HG03135 (cell line): ENCODE results near the gene PAMR1.

Source experiments
- ATAC-seq: cut with Tn5 transposase; IDR thresholded peaks from one replicate; pipeline ENCODE4 v1.9.1; 2021; ENCODE audit warnings: mild to moderate bottlenecking, moderate library complexity; ENCODE audit not compliant: unreplicated experiment

The PAMR1 gene

DNA sequence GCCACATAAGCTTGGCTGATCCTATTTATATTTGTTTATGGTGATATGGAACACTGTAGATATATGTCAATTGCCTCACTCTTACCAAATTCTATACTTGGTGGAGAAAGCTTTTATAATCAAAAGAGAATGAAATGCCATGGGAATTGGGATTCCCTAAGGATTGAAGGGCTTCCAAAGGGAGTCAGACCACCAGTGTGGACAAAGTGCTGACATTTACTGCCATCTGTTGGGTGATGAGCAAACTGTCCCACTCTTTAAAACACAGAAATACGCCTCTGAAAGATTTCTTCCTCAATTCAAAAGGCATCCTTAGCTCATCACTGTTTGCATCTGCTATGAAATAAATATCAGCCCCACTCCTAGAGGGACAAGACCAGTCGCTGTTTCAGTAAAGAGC is 113.1 kb downstream of the PAMR1 start:
- ATAC-seq, result no peak

DNA sequence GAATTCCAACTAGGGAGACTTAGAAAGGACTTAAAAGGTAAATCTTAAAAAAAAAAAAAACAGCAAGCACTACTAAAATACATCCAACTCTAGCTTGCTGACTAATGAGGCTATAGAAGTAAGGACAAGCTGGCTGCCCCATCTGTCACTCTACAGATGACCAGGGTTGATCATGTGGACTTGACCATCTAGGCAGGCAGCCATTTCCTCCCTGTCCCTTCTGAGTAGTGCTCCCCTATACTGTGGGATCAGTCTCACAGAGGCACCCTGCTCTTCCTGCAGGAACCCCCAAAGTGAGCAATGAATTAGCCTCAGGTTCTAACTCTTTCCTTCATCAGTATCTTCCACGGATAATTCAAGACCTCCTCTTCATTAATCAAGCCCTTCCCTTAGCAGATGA is 118.4 kb downstream of the PAMR1 start:
- no peak for ATAC-seq

DNA sequence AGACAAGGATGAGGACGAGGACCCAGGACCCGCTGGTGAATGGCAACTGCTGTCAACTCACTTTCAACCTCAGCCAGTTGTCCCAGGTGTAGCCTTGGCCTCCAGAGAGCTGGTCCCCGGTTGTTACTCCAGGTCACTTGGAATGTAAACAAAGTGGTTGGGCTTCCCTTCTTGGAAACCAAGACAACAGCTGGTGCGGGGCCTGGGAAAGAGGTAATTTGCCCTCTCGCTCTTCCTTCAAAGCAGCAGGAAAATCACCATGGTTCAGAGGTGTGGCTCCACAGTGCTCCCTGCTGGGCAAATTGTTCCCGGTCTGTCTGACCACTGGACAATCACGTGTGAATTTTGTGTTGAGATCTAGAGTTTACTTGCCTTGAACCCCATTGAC is 121.0 kb downstream of the PAMR1 start:
- ATAC-seq, result no peak

DNA sequence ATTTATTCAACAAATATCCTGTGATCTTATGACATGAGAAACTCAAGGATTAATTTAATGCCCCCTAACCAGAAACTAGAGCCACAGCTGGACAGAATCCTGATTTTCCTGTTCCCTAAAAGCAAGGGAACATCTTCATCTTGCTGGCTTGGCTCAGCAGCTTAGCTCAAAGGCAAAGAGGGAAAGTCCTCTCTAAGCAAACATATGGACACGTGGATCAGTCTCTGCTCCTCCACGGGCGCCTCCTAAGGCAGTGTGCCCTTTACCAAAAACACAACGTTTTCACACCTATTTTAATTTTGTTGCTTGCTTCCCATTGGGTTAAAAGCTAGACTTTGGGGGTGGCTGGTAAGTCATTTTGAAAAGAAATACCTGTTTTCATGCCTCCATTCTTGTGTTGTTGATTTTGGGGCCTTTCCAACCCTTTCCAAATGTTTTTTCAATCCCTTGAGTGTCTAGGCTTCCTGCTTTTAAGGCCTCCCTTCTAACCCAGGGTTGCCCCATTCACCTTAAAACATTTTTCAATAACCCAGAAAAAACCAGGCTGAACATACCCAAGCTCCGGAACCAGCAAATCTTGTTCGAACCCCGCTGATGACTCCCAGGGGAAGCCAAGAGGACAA is 121.5 kb downstream of the PAMR1 start:
- ATAC-seq, result no peak

DNA sequence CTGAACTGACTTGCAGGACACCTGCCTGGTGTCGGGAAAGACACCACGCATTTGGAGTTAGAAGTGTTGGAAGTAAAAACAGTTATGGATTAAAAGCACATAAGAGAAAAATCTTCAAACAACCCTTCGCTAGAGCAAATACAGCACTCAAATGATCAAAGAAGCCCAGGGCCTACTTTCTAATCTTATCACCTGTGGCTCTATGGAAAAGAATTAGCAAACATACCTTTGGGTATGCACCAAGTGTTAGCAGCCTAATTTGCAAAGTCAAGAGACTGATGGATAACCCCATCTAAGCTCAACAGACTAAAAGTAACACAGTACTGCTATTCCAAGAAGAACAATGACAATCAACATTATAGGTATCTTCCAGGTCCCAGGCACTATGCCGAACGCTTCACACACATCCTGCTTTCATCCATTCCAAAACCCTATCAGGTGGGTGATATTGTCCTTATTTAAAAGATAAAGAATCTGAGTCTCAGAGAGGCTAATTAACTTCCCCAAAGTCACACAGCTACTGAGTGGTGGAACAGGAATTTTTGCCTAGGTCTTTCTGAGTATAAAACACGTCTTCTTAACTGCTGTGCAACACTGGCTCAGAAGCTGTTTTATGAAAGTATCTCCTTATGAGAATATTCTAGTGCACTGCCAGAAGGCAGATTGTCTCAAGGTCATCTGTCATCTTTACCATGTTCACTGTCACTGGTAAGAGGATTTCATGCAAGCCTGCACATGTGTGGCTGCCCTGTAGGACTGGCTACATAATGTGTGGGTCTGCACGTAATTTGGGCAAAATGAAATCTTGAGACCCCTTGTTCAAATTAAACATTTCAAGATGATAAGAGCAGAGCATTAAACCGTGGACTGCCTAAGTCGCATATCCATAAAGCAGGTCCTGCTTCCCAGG is 122.4 kb downstream of the PAMR1 start:
- no peak for ATAC-seq

DNA sequence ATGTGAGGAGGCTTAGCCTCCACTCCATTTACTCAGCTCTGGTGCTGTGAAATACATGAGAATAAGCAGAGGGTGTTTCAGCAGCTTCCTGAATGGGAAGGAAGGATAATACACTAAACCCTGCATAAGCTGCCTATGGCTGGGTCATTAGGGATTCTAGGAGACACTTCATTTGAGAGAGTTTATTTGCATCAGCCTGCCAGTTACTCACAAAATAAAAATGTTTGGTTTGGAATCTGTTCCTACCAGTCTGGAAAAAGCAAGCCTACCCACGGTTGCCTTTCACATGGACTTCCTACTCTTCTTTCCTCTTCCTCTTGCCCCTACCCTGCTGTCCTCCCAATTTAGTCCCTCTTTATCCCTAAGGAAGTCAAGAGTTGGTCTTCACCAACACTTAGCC is 126.5 kb downstream of the PAMR1 start:
- ATAC-seq, result no peak

DNA sequence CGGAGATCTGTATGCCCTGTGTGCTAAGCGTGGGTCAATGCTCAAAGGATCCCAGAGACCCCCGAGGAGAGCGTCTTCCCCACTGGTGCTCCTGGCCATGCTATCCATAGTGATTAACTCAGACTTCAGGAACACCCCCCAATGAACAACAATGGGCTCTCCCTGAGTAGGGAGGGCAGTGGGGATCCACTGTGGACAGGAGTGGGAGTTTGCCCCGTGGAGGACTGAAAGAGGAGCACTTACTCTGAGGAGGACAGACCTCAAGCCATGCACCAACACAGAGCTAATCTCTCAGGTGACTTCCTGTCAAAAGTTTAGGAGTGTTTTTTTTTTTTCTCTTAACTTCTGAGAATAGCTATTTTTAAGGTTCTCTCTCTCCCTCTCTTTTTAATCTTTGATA is 130.5 kb downstream of the PAMR1 start:
- no peak for ATAC-seq

DNA sequence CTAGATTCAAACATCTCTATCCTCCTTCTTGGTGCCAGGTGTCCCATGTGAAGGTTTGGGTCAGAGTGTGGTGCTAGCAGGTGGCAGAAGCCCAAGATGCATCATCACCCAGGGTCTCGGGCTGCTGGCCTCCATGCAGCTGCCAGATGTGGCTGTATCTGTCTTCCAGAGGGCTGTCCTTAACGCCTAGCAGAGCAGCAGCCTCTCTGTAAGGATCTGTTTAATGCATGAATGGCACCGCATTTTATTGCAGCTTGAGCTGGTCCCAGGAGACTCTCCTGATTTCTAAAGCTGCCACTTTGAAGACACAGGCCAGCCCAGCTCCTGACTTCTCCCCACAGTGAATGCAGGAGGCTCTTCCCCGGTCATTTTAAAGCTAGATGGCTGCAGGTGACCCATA is 132.3 kb downstream of the PAMR1 start:
- ATAC-seq, result no peak

DNA sequence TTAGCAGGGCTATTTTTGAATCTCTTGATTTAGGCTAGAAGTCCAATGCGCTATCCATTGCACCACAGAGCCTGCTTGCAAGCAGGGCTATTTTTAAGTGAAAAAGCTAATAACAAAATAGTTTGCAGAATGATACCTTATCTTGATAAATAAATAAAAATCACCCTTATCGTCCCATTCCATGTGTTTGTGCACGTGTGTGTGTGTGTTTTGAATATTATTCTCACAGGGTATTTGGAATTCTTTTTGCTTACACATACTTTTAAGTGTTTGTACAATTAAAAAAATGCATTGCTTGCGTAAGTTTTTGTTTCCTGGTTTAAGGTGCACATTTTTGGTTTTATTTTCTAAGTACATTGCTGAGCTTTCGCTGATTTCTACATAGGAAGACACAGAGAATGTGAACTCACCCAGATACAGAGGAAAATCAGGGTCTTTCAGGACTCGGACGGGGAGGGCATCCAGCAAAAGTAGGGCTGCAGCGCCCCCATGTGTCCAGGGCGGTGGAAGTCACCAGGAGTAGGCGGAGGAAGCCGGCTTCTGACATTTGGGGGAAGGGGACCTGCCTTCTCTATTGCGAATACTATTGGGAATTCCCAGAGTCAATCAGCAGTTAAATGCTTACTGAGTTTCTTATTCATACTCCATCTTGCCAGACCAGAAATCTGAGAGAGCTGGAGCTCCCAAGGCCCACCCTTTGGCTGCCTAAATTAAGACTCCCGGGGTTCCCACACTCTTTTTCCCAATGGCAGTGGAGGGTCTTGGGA is 133.3 kb downstream of the PAMR1 start:
- no peak for ATAC-seq

DNA sequence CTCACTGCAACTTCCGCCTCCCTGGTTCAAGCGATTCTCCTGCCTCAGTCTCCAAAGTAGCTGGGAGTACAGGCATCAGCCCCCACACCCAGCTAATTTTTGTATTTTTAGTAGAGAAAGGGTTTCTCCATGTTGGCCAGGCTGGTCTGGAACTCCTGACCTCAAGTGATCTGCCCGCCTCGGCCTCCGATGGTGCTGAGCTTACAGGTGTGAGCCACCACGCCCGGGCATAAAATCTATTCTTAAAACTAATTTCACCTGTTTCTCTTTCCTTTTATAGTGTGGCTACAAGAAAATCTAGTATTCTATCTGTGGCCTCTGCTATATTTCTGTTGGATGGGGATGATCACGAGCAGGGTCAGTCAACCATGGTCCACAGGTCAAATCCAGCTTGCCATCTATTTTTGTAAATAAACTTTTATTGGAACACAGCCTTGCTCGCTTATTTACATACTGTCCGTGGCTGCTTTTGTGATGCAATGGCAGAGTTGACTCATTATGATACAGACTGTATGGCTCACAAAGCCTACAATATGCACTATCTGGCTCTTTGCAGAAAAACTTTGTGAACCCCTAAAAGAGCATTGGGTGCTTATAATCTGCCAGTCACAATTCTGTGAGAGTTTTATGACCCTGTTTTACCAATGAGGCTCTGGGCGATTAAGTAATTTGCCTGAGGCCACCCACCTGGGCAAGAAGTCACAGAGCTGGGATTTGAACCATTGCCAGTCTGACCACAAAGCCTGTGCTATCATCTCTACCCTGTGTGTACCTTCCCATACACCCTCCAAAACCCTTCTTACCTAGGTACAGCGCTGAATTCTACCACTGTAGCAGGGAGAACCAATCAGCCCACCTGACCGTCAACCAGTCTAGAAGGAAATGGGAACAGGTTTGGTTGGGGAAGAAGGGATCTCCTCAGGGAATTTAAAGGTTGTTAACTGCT is 134.4 kb downstream of the PAMR1 start:
- peak; percentile 89 for ATAC-seq

DNA sequence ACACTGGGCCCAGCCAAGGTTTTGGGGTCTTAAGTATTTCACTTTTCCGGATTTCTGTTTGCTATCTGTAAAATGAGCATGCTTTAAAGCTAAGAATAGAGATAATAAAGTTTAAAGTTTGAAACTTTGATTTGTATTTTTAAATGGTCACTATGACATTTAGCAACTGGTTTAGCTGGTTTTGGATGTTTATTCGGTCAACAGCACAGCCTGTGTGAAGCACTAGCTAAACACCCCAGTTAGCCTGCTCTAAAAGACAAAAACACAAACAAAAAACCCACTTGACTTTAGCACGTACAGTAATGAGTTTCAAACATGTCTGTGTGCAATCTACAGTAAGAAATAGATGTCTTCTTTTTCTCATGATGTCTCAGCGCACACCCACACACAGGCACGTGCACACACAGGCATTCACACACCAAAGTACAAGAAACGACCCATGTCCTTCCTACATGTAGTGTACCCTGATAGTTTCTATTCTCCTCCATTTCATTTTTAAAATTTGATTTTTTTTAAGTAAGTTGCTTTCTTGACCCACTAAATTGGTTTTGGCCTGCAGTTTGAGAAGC is 135.4 kb downstream of the PAMR1 start:
- ATAC-seq, result no peak

DNA sequence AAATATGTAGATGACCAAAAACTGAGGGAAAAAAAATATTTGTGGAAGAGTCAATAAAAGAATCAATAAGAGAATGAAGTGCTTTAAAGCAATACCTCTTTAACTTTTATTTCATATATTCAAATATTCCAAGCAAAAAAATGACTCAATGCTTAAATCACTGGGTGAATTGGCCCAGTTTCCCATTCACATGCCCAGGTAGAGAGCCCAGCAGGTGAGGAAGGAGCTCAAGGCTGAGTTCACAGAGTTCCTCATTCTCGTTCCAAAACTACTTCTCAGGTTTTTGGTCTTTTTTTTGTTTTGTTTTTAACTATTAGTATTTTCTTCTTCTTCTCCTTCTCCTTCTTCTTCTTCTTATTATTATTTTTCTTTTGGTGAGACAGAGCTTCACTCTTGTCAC is 136.3 kb downstream of the PAMR1 start:
- no peak for ATAC-seq

DNA sequence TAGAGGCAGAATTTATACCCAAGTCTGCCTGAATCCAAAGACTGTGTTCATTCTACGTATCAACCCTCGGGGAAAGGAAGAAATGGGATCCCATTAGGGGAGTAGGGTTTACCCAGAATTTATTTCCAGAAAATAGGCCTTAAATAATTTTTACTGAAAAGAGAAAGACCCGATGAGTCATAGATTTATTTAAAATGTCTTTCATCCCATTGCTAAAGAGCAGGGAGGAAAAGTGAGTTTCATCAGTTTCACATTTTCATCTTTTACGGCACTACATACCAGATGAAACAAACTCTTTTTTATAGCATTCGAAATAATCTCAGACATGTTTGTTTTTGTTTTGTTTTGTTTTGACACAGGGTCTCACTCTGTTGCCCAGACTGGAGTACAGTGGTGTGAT is 137.4 kb downstream of the PAMR1 start:
- no peak for ATAC-seq

DNA sequence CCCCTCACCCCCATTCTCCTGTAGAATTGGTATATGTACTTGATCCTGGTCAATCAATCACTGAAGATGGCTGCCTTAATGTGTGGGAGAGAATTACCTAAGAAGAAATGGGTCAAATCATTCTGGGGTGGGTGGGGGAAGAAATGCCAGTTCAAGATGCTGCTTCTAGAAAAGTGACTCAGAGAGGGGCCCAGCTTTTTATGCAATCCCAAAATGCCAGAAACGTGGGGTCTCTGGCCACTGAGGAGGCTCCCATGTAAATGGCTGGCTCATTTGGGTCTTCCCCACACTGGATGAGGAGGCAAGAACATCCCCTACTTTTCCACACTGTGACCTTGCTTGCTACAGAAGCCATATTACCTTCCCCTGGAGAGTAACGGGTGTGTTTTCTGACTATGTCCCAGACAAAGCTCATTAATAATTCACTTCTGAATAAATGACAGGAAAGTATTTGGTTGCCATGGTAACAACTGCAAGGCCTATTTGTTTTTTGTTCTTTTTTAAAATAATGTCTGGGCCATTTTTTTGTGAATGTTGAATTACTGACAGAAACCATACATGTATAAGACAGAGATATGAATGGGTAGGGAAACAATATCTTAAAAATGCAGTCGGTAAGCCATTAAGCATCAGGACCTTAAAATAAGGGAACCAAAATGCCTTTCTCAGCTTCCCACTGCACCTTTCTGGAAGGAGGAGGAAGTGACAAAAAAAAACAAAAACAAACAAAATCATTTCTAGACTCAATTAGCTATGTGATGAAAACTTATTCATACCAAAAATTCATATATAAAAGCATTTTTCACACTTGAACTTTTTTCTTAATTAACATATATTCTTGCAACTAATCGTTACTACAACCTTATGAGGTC is 138.1 kb downstream of the PAMR1 start:
- ATAC-seq, result no peak

DNA sequence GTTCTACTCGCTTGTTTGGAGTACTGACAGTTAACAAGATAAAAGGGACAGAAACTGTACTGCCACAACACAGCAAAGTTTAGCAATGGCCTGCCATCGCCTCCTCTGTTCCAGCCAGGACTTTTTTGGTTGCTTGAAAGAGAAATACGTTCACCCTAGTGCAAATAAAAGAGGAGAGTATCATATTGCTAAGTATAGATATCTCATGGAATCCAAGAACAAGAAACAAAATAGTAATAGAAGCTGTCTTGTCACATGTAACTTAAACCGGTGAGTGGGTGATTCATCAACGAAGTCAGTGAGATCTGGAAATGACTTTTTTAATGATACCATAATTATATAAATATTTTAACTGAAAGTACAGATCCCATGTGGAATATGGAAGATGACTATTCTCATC is 141.5 kb downstream of the PAMR1 start:
- ATAC-seq, result no peak
